ENCODE results near the gene FADS1.

The FADS1 gene

DNA sequence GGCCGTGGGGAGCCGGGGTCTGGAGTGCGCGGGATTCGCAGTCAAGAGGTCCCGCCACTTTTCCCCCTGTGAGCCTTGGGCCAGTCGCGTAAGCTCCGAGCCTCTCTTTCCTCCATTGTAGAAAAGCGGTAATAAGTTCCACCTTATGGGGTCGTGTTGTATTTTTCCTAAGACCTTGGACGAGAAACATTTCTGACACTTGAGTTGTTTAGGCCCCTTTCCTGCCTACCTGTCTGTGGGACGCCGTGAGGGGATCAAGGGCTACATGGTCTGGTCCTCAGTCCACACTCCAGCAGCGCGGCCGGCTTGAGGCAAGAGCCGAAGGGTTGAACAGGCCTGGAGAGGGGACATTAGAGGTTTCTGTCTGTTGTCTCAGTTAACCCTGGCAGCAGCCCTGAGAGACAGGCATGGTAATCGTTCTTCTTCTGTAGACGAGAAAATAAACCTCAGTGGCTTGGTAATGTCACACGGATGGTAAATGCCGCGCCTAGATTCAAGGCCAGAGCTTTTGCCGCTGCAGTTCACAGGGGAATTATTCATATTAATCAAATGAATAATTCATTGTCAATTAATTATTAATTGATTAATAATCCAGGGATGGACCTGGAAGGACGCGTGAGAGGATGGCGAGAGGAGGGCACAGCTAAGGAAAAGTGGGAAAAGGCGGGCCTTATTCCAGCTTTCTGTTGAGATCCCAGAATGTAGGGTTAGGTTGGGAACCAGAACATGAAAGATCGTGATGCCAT, 23.5 kb downstream of the FADS1 start:
- H3K27ac Mint-ChIP-seq: peak overlapping the region; percentile 92 to 99 (median 97)
- peaks cover 21% of the 10 kb centered on the region for H3K4me1 Mint-ChIP-seq
- TF ChIP-seq, protein P1, sequence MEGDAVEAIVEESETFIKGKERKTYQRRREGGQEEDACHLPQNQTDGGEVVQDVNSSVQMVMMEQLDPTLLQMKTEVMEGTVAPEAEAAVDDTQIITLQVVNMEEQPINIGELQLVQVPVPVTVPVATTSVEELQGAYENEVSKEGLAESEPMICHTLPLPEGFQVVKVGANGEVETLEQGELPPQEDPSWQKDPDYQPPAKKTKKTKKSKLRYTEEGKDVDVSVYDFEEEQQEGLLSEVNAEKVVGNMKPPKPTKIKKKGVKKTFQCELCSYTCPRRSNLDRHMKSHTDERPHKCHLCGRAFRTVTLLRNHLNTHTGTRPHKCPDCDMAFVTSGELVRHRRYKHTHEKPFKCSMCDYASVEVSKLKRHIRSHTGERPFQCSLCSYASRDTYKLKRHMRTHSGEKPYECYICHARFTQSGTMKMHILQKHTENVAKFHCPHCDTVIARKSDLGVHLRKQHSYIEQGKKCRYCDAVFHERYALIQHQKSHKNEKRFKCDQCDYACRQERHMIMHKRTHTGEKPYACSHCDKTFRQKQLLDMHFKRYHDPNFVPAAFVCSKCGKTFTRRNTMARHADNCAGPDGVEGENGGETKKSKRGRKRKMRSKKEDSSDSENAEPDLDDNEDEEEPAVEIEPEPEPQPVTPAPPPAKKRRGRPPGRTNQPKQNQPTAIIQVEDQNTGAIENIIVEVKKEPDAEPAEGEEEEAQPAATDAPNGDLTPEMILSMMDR (IDR thresholded peaks at IDR 0.05; ENCODE audit: unreplicated experiment in 3 of 3): no peak
- peak overlapping the region; percentile 92 to 96 (median 94) for H3K4me3 Mint-ChIP-seq
- no peaks in the 10 kb centered on the region for H3K27me3 Mint-ChIP-seq (ENCODE audit: low read depth)
- H3K9me3 Mint-ChIP-seq: no peaks in the 10 kb centered on the region
- H3K36me3 Mint-ChIP-seq (ENCODE audit: low read depth): peaks cover 22% of the 10 kb centered on the region

DNA sequence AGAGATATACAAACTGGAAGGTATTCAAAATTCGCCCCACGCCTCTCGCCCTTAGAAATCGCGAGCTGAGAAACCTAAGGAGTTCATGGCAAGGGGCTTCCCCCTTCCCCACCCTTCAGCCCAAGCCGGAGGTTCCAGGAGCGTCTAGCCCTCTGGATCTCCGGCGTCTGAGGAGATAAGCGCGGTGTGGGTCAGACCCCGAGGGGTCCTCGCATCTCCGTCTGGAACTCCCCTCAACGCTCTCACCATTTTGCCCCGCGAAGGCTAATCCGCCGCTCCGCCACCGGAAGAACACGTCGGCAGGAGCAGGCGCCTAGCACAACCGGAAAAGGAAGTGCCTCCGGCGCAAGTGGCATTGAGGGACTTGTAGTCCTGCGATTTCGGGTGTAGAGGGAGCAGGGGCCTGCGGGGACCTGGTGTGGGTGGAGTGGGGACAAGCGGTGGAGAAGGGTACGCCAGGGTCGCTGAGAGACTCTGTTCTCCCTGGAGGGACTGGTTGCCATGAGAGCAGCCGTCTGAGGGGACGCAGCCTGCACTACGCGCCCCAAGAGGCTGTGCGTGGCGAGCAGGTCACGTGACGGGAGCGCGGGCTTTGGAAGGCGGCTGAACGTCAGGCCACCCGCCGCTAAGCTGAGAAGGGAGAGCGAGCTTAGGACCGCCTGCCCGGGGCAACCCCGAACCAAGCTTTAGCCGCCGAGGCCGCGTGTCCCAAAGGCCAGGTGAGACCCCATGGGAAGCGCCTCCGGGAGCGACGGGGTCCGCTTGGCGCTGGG, 24.3 kb downstream of the FADS1 start, which contains the start of the genes FEN1 and TMEM258:
TSS of gene FEN1 (plus strand) at position 602 of the 773 bp plus-strand sequence. CDS start 2,451 bp downstream, outside the sequence.
TSS of gene TMEM258 (minus strand) at position 290 of the 773 bp plus-strand sequence. CDS start at position 249, 41 bp downstream.
- Mint-ChIP-seq H3K27me3 (ENCODE audit: low read depth) (no peaks in the 10 kb centered on the region), H3K36me3 (ENCODE audit: low read depth) (peaks cover 22% of the 10 kb centered on the region), H3K9me3 (no peaks in the 10 kb centered on the region), H3K4me3 (peak within 1 kb of the TSS; percentile 92 to 96 (median 94)), H3K27ac (peak within 1 kb of the TSS; percentile 97 to 99 (median 99)), H3K4me1 (peaks cover 21% of the 10 kb centered on the region)
- TF ChIP-seq, protein P1 (IDR thresholded peaks at IDR 0.05; ENCODE audit: unreplicated experiment in 3 of 3): no peak

DNA sequence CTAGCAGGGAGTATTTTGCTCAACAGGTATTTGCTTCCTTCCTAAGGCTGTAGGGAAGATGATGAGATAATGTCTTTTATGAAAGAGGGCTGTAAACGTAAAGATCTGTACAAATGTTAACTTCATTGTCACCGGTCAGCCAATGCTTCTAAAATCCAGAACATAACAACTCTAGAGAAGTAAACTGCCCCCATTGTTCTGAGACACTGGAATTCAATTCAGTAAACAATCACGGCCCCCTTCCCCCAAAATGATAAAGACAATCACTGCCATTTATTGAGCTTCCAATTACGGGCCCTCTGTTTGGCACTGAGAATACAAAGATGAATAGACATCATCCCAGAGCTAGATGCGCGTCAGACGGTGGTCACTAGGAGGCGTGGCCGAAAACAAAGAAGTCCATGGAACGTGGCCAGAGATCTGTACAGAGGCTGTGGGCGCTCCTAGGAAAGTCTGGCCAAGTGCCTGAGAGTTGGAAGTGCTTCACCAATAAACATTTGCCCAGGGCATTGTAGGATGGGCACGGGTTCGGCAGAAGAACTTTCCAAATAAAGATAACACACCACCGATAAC, 25.0 kb downstream of the FADS1 start:
- TF ChIP-seq, protein P1 (IDR thresholded peaks at IDR 0.05; ENCODE audit: unreplicated experiment in 3 of 3): peak in 1 of 3 experiments; percentile 16
- Mint-ChIP-seq H3K36me3 (ENCODE audit: low read depth) (peaks cover 23% of the 10 kb centered on the region), H3K27ac (peak overlapping the region; percentile 97 to 99 (median 99)), H3K4me3 (peak overlapping the region; percentile 92 to 96 (median 94)), H3K4me1 (peaks cover 15% of the 10 kb centered on the region), H3K9me3 (no peaks in the 10 kb centered on the region), H3K27me3 (ENCODE audit: low read depth) (no peaks in the 10 kb centered on the region)

DNA sequence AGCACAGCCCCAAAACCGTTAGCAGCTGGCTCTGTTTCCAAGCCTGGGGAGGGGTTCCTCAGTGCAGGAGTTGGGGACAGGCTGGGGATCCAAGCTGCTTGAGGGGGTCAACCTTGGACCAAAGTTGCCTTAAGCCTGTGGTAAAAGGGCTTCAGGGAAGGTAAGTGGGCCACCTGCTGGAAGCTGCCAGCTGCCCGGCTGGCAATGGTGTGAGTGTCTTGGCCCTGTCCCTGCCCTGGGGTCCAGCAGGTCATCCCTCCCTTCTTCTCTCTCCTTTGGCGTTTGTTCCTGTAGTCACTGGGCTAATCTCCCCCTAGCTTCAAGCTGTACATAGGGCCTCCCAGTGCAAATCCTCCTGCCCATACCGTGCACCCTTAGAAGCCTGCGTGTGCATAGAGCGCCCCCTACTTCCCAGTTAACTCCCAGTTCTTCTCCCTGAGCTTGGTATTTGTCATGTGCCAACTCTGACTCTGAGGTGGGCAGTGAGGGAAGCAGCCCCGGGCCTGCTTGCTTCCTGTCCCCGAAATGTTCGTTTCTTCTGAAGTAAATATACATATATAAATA, 28.8 kb downstream of the FADS1 start:
- Mint-ChIP-seq H3K27me3 (ENCODE audit: low read depth) (no peaks in the 10 kb centered on the region), H3K4me3 (no peak overlapping the region), H3K9me3 (no peaks in the 10 kb centered on the region), H3K27ac (no peak overlapping the region), H3K4me1 (peaks cover 8% of the 10 kb centered on the region), H3K36me3 (ENCODE audit: low read depth) (peaks cover 37% of the 10 kb centered on the region)
- TF ChIP-seq, protein P1 (IDR thresholded peaks at IDR 0.05; ENCODE audit: unreplicated experiment in 3 of 3): peak; percentile 44 to 52 (median 50)

- TF ChIP-seq, protein P1 (IDR thresholded peaks at IDR 0.05; ENCODE audit: unreplicated experiment in 3 of 3): no peak
- H3K4me3 Mint-ChIP-seq: no peak overlapping the region
- H3K27me3 Mint-ChIP-seq (ENCODE audit: low read depth): no peaks in the 10 kb centered on the region
- H3K36me3 Mint-ChIP-seq (ENCODE audit: low read depth): peaks cover 40% of the 10 kb centered on the region
- no peak overlapping the region for H3K27ac Mint-ChIP-seq
- no peaks in the 10 kb centered on the region for H3K9me3 Mint-ChIP-seq
- H3K4me1 Mint-ChIP-seq: no peaks in the 10 kb centered on the region
Observed at GRCh38 chr11:61785837-61786402, 30.9 kb downstream of the FADS1 start.

Measured in nephron (organoid).